Astrocyte (in vitro differentiated cells and primary cell): ENCODE data around the gene ADARB2. TPM values are rescaled to one million over a fixed set of nuclear protein-coding genes. Genes with fewer than 3 reads are reported as not detected.

Experiments
- DNase-seq: peaks from one replicate; pipeline ENCODE4 v3.0.0-alpha.2; 2010; ENCODE audit warnings: low read depth
- FAIRE-seq: peaks from 2 replicates; lab custom pipeline; 2011; peaks lifted over from hg19 to GRCh38; lab: Jason Lieb, UNC
- H2AFZ ChIP-seq: 2 replicates; pipeline ENCODE4 v1.6.0; 2012; ENCODE audit warnings: low read depth, low read length, inconsistent platforms
- H3K27ac ChIP-seq: 2 replicates; pipeline ENCODE4 v1.5.1; 2011; ENCODE audit warnings: low read depth, low read length, inconsistent platforms
- H3K27me3 ChIP-seq: 2 replicates; pipeline ENCODE4 v1.6.0; 2011; ENCODE audit warnings: low read length, inconsistent platforms; ENCODE audit not compliant: insufficient read depth
- H3K36me3 ChIP-seq: 2 replicates; pipeline ENCODE4 v1.5.1; 2011; ENCODE audit warnings: low read length, inconsistent platforms; ENCODE audit not compliant: insufficient read depth
- H3K4me1 ChIP-seq: 2 replicates; pipeline ENCODE4 v1.5.1; 2011; ENCODE audit warnings: low read length, inconsistent platforms; ENCODE audit not compliant: insufficient read depth
- H3K4me2 ChIP-seq: 2 replicates; pipeline ENCODE4 v1.6.0; 2012; ENCODE audit warnings: low read length, inconsistent platforms
- H3K4me3 ChIP-seq: 2 replicates; pipeline ENCODE4 v1.5.1; 2011; ENCODE audit warnings: low read depth, mild to moderate bottlenecking, low read length, inconsistent platforms; ENCODE audit not compliant: insufficient read depth
- H3K79me2 ChIP-seq: 2 replicates; pipeline ENCODE4 v1.6.0; 2012; ENCODE audit warnings: mild to moderate bottlenecking, low read length, inconsistent platforms; ENCODE audit not compliant: insufficient read depth
- H3K9ac ChIP-seq: 2 replicates; pipeline ENCODE4 v1.6.0; 2012; ENCODE audit warnings: mild to moderate bottlenecking, low read length, inconsistent platforms
- H3K9me3 ChIP-seq: 2 replicates; pipeline ENCODE4 v1.5.1; 2012; ENCODE audit warnings: low read depth, mild to moderate bottlenecking, low read length, inconsistent platforms; ENCODE audit not compliant: insufficient read depth
- H4K20me1 ChIP-seq: 2 replicates; pipeline ENCODE4 v1.6.0; 2012; ENCODE audit warnings: low read length, inconsistent platforms; ENCODE audit not compliant: insufficient read depth
- H3K27ac Mint-ChIP-seq: one replicate; pipeline ENCODE4 v1.8.0; 2021; ENCODE audit warnings: mild to moderate bottlenecking, mixed read lengths; ENCODE audit not compliant: unreplicated experiment
- H3K27me3 Mint-ChIP-seq: one replicate; pipeline ENCODE4 v1.8.0; 2021; ENCODE audit warnings: low read depth, mixed read lengths; ENCODE audit not compliant: unreplicated experiment
- H3K36me3 Mint-ChIP-seq: one replicate; pipeline ENCODE4 v1.8.0; 2021; ENCODE audit warnings: low read depth, mixed read lengths; ENCODE audit not compliant: unreplicated experiment
- H3K4me1 Mint-ChIP-seq: one replicate; pipeline ENCODE4 v1.8.0; 2021; ENCODE audit warnings: low read depth, mixed read lengths; ENCODE audit not compliant: unreplicated experiment
- H3K4me3 Mint-ChIP-seq: one replicate; pipeline ENCODE4 v1.8.0; 2021; ENCODE audit warnings: mild to moderate bottlenecking, moderate library complexity, mixed read lengths; ENCODE audit not compliant: unreplicated experiment
- H3K9me3 Mint-ChIP-seq: one replicate; pipeline ENCODE4 v1.8.0; 2021; ENCODE audit warnings: mild to moderate bottlenecking, mixed read lengths; ENCODE audit not compliant: unreplicated experiment
- CTCF ChIP-seq: IDR thresholded peaks from 2 replicates; pipeline ENCODE4 v1.5.1; 2011; ENCODE audit warnings: low read depth, mild to moderate bottlenecking, inconsistent platforms, low read length, moderate library complexity; ENCODE audit not compliant: insufficient read depth
- EZH2 ChIP-seq: IDR thresholded peaks from 2 replicates; pipeline ENCODE4 v1.6.1; 2012; ENCODE audit warnings: mild to moderate bottlenecking, low read length, inconsistent platforms; ENCODE audit not compliant: insufficient read depth
- total RNA-seq: library from RNA; stranded (reverse); gene quantifications from 2 replicates; pipeline ENCODE4 v1.2.1, GENCODE V29; 2021

The ADARB2 gene
- total RNA-seq, 1 donor from 2014 or later, result 0.18 TPM

- Histone ChIP-seq H3K36me3 (no peaks in the 10 kb centered on the region), H3K9ac (no peak overlapping the region), H3K4me1 (no peaks in the 10 kb centered on the region), H3K79me2 (no peaks in the 10 kb centered on the region), H3K9me3 (peaks cover 13% of the 10 kb centered on the region), H3K4me2 (no peak overlapping the region), H3K27ac (no peak overlapping the region), H3K27me3 (no peaks in the 10 kb centered on the region), H4K20me1 (no peaks in the 10 kb centered on the region), H2AFZ (no peak overlapping the region), H3K4me3 (no peak overlapping the region)
- H3K4me1 Mint-ChIP-seq, result no peaks in the 10 kb centered on the region
- no peak for TF ChIP-seq CTCF
- no peak for TF ChIP-seq EZH2
- H3K9me3 Mint-ChIP-seq, result peaks cover 4% of the 10 kb centered on the region
- FAIRE-seq (no peak), DNase-seq (no peak)
- H3K4me3 Mint-ChIP-seq, result no peak overlapping the region
- H3K27ac Mint-ChIP-seq, result no peak overlapping the region
- no peaks in the 10 kb centered on the region for H3K36me3 Mint-ChIP-seq
- H3K27me3 Mint-ChIP-seq, result peaks cover 36% of the 10 kb centered on the region
Observed at GRCh38 chr10:1230592-1231275, 506.6 kb downstream of the ADARB2 start.

- no peak overlapping the region for H3K27ac ChIP-seq
- FAIRE-seq (no peak), DNase-seq (no peak)
- no peak overlapping the region for H2AFZ ChIP-seq
- H3K9me3 ChIP-seq, result peaks cover 13% of the 10 kb centered on the region
- no peaks in the 10 kb centered on the region for H3K79me2 ChIP-seq
- H3K27me3 ChIP-seq, result no peaks in the 10 kb centered on the region
- Mint-ChIP-seq H3K4me3 (no peak overlapping the region), H3K27ac (no peak overlapping the region), H3K36me3 (no peaks in the 10 kb centered on the region), H3K27me3 (peaks cover 39% of the 10 kb centered on the region), H3K4me1 (no peaks in the 10 kb centered on the region), H3K9me3 (peaks cover 4% of the 10 kb centered on the region)
- no peak overlapping the region for H3K4me2 ChIP-seq
- no peak overlapping the region for H3K4me3 ChIP-seq
- no peaks in the 10 kb centered on the region for H4K20me1 ChIP-seq
- H3K9ac ChIP-seq, result no peak overlapping the region
- TF ChIP-seq CTCF, result no peak
- no peak for TF ChIP-seq EZH2
- no peaks in the 10 kb centered on the region for H3K4me1 ChIP-seq
- H3K36me3 ChIP-seq, result no peaks in the 10 kb centered on the region
Observed at GRCh38 chr10:1230138-1230537, 507.2 kb downstream of the ADARB2 start.

- H3K27me3 ChIP-seq, result no peaks in the 10 kb centered on the region
- peaks cover 42% of the 10 kb centered on the region for H3K27me3 Mint-ChIP-seq
- no peaks in the 10 kb centered on the region for H3K36me3 Mint-ChIP-seq
- no peak overlapping the region for H2AFZ ChIP-seq
- FAIRE-seq (no peak), DNase-seq (no peak)
- no peak overlapping the region for H3K27ac ChIP-seq
- H3K4me3 Mint-ChIP-seq, result no peak overlapping the region
- TF ChIP-seq EZH2 (no peak), CTCF (no peak)
- H3K4me2 ChIP-seq, result no peak overlapping the region
- no peaks in the 10 kb centered on the region for H3K36me3 ChIP-seq
- H3K4me1 ChIP-seq, result no peaks in the 10 kb centered on the region
- no peaks in the 10 kb centered on the region for H3K4me1 Mint-ChIP-seq
- no peak overlapping the region for H3K27ac Mint-ChIP-seq
- no peak overlapping the region for H3K9ac ChIP-seq
- peaks cover 13% of the 10 kb centered on the region for H3K9me3 ChIP-seq
- peaks cover 4% of the 10 kb centered on the region for H3K9me3 Mint-ChIP-seq
- H3K79me2 ChIP-seq, result no peaks in the 10 kb centered on the region
- H3K4me3 ChIP-seq, result no peak overlapping the region
- no peaks in the 10 kb centered on the region for H4K20me1 ChIP-seq
Observed at GRCh38 chr10:1229574-1229973, 507.8 kb downstream of the ADARB2 start.
